PC-3 (cell line): ENCODE data around the gene ADD1.

Source experiments
- CTCF ChIP-seq: fragments of 300-600 bp; sonication (generic); conservative IDR thresholded peaks from 2 replicates; pipeline ENCODE4 v1.5.1; 2017; ENCODE audit warnings: antibody characterized with exemption, low read depth, mild to moderate bottlenecking, low read length
- EZH2 ChIP-seq: fragments of 300-600 bp; sonication (generic); IDR thresholded peaks from one replicate; pipeline ENCODE4 v1.6.1; 2017; ENCODE audit warnings: antibody characterized with exemption, mild to moderate bottlenecking, low read length; ENCODE audit not compliant: unreplicated experiment
- EZH2phosphoT487 ChIP-seq: fragments of 300-600 bp; sonication (generic); IDR thresholded peaks from 2 replicates; pipeline ENCODE4 v1.6.1; 2018; ENCODE audit warnings: mild to moderate bottlenecking, antibody characterized with exemption, low read length, borderline replicate concordance

- TF ChIP-seq CTCF (no peak), EZH2 (no peak), EZH2phosphoT487 (no peak)
Measured at GRCh38 chr4:2934813-2935761, 91.4 kb downstream of the ADD1 start.
